Ascending aorta (tissue), 2 donors: Measurements from ENCODE around the gene KCNG2. TPM values are rescaled to one million over a fixed set of nuclear protein-coding genes. Genes with fewer than 3 reads are reported as not detected.

Experiments used
- DNase-seq, 2 donors: peaks; one replicate each; pipeline ENCODE4 v3.0.0-alpha.2; 2019; ENCODE audit warnings: low spot score in 2 of 2
- H3K27ac ChIP-seq, 2 donors: fragments of 200-600 bp; sonication (generic); one replicate each; pipeline ENCODE4 v1.5.1; 2016 to 2017; ENCODE audit warnings: mild to moderate bottlenecking in 1 of 2
- H3K27me3 ChIP-seq: fragments of 200-600 bp; sonication (generic); one replicate; pipeline ENCODE4 v1.5.1; 2017
- H3K36me3 ChIP-seq, 2 donors: fragments of 200-600 bp; sonication (generic); one replicate each; pipeline ENCODE4 v1.5.1; 2016
- H3K4me1 ChIP-seq, 2 donors: fragments of 200-600 bp; sonication (generic); one replicate each; pipeline ENCODE4 v1.5.1; 2016 to 2017; ENCODE audit warnings: mild to moderate bottlenecking in 1 of 2
- H3K4me3 ChIP-seq, 2 donors: fragments of 200-600 bp; sonication (generic); one replicate each; pipeline ENCODE4 v1.5.1; 2016 to 2017; ENCODE audit warnings: mild to moderate bottlenecking in 1 of 2
- H3K9me3 ChIP-seq, 2 donors: fragments of 200-600 bp; sonication (generic); one replicate each; pipeline ENCODE4 v1.5.1; 2016
- CTCF ChIP-seq, 3 experiments: fragments of 200-600 bp in 2 of 3; fragments of 450-650 bp in 1 of 3; sonication (generic) in 2 of 3; IDR thresholded peaks; one replicate each; pipeline ENCODE4 v1.5.1; 2016 to 2019; ENCODE audit warnings: antibody characterized with exemption in 3 of 3, mild to moderate bottlenecking in 1 of 3, moderate library complexity in 1 of 3
- intact Hi-C: fragments of 100-400 bp; cut with DNase I; formaldehyde crosslinking; loops from one replicate; pipeline ENCODE4 v1.15.1; 2023
- total RNA-seq: library from RNA; depleted of rRNA; stranded (reverse); fragments of >200 nt; gene quantifications from one replicate; pipeline ENCODE4 v1.1.0, GENCODE V29; 2016

KCNG2 gene
- total RNA-seq, 1 donor from 2014 or later, result not detected

GRCh38 chr18:79801217-79801616 lies 3.5 kb downstream of the KCNG2 start:
- intact Hi-C loops, result no loop called here
- Histone ChIP-seq H3K9me3 (no peaks in the 10 kb centered on the region), H3K27me3 (peaks cover 21% of the 10 kb centered on the region), H3K36me3 (no peaks in the 10 kb centered on the region), H3K4me1 (peaks cover 0 to 3% of the 10 kb centered on the region in 2 donors), H3K4me3 (no peak overlapping the region), H3K27ac (no peak overlapping the region)
- DNase-seq, result no peak
- no peak for TF ChIP-seq CTCF (IDR thresholded peaks at IDR 0.05)

GRCh38 chr18:79801641-79802040 lies 3.9 kb downstream of the KCNG2 start:
- Histone ChIP-seq H3K27me3 (peaks cover 21% of the 10 kb centered on the region), H3K36me3 (no peaks in the 10 kb centered on the region), H3K9me3 (no peaks in the 10 kb centered on the region), H3K4me3 (no peak overlapping the region), H3K27ac (no peak overlapping the region), H3K4me1 (peaks cover 0 to 3% of the 10 kb centered on the region in 2 donors)
- intact Hi-C loops, result no loop called here
- no peak for TF ChIP-seq CTCF (IDR thresholded peaks at IDR 0.05)
- no peak for DNase-seq

GRCh38 chr18:79802298-79802697 lies 4.6 kb downstream of the KCNG2 start:
- no peak overlapping the region for H3K27ac ChIP-seq
- intact Hi-C loops, result no loop called here
- H3K27me3 ChIP-seq, result peaks cover 20% of the 10 kb centered on the region
- no peak for DNase-seq
- H3K4me3 ChIP-seq, result no peak overlapping the region
- no peak for TF ChIP-seq CTCF (IDR thresholded peaks at IDR 0.05)
- no peaks in the 10 kb centered on the region for H3K9me3 ChIP-seq
- peaks cover 0 to 3% of the 10 kb centered on the region in 2 donors for H3K4me1 ChIP-seq
- H3K36me3 ChIP-seq, result no peaks in the 10 kb centered on the region

GRCh38 chr18:79803611-79804051 lies 5.9 kb downstream of the KCNG2 start:
- Histone ChIP-seq H3K27me3 (peaks cover 6% of the 10 kb centered on the region), H3K36me3 (no peaks in the 10 kb centered on the region), H3K27ac (no peak overlapping the region), H3K9me3 (no peaks in the 10 kb centered on the region), H3K4me3 (no peak overlapping the region), H3K4me1 (peaks cover 0 to 1% of the 10 kb centered on the region in 2 donors)
- DNase-seq, result no peak
- TF ChIP-seq CTCF (IDR thresholded peaks at IDR 0.05), result no peak
- intact Hi-C loops, result no loop called here

- Histone ChIP-seq H3K27ac (no peak overlapping the region), H3K27me3 (peaks cover under 1% of the 10 kb centered on the region), H3K36me3 (no peaks in the 10 kb centered on the region), H3K4me1 (no peaks in the 10 kb centered on the region), H3K4me3 (no peak overlapping the region), H3K9me3 (no peaks in the 10 kb centered on the region)
- no peak for DNase-seq
- TF ChIP-seq CTCF (IDR thresholded peaks at IDR 0.05), result no peak
- intact Hi-C loops, result no loop called here
Observed at GRCh38 chr18:79804130-79804787, 6.5 kb downstream of the KCNG2 start.
